Dermis lymphatic vessel endothelial cell (primary cell): Measurements from ENCODE around the gene PCYT1A. TPM values are rescaled to one million over a fixed set of nuclear protein-coding genes. Genes with fewer than 3 reads are reported as not detected.

Experiments used
- total RNA-seq: library from RNA; depleted of rRNA; stranded (reverse); fragments of >200 nt; gene quantifications from 2 replicates; pipeline ENCODE4 v1.2.1, GENCODE V29; 2014

PCYT1A gene
- total RNA-seq, result 41.0 and 49.4 TPM in 2 replicates

GRCh38 chr3:196287440-196288140, at the start of gene PCYT1A:
PCYT1A (minus strand) TSS chr3:196287726; CDS start chr3:196270531, 17,195 bp downstream.

GRCh38 chr3:196317687-196318467, 30.4 kb upstream of the PCYT1A start, which contains the start of gene DYNLT2B:
DYNLT2B (minus strand) TSS chr3:196318240; CDS start chr3:196318152, 88 bp downstream.

GRCh38 chr3:196216089-196216564, 71.4 kb downstream of the PCYT1A start, which contains the start of gene SLC51A:
SLC51A (plus strand) TSS chr3:196216534; CDS start chr3:196216713, 179 bp downstream.

GRCh38 chr3:196210673-196211556, 76.6 kb downstream of the PCYT1A start, which contains the start of gene ZDHHC19:
ZDHHC19 (minus strand) TSS chr3:196211400; CDS start chr3:196211315, 85 bp downstream.

Other genes starting within 250 kb of the PCYT1A start
- gene TFRC, start 205.6 kb downstream of the PCYT1A start, total RNA-seq, result 101 and 134 TPM in 2 replicates
- not detected in 2 replicates for gene ZDHHC19, start 76.3 kb downstream of the PCYT1A start, total RNA-seq
- not detected in 2 replicates for gene SLC51A, start 71.2 kb downstream of the PCYT1A start, total RNA-seq
- gene DYNLT2B, start 30.5 kb upstream of the PCYT1A start, total RNA-seq, result 2.4 and 7.7 TPM in 2 replicates
- gene TM4SF19, start 50.7 kb upstream of the PCYT1A start, total RNA-seq, result 0.09 and 0.11 TPM in 2 replicates
- gene UBXN7, start 144.7 kb upstream of the PCYT1A start, total RNA-seq, result 18.9 and 23.2 TPM in 2 replicates
- 18.4 and 32.9 TPM in 2 replicates for gene RNF168, start 216.0 kb upstream of the PCYT1A start, total RNA-seq
- not detected in 2 replicates for gene SMCO1, start 227.6 kb upstream of the PCYT1A start, total RNA-seq